GM23248 (cell line): ENCODE results near the gene DNAH11. TPM values are rescaled to one million over a fixed set of nuclear protein-coding genes. Genes with fewer than 3 reads are reported as not detected.
"Not testable (repeated sequence)": the region's sequence is repeated elsewhere in the genome, so short reads cannot be mapped to it uniquely, and the experiment has no call there.

Experiments
- DNase-seq: peaks from one replicate; pipeline ENCODE4 v3.0.0-alpha.2; 2015
- H2AFZ ChIP-seq: fragments of 200-600 bp; sonication (generic); 2 replicates; pipeline ENCODE4 v1.6.1; 2016; ENCODE audit warnings: antibody characterized with exemption
- H3F3A ChIP-seq: fragments of 200-600 bp; sonication (generic); 2 replicates; pipeline ENCODE4 v1.6.1; 2016; ENCODE audit warnings: mild to moderate bottlenecking, antibody characterized with exemption, mixed run types; ENCODE audit not compliant: insufficient read depth
- H3K27ac ChIP-seq: fragments of 200-600 bp; sonication (generic); 2 replicates; pipeline ENCODE4 v1.5.1; 2016; ENCODE audit warnings: mild to moderate bottlenecking
- H3K27me3 ChIP-seq: fragments of 200-600 bp; sonication (generic); replicated peaks from 2 replicates; pipeline ENCODE4 v1.6.1; 2016; ENCODE audit warnings: mild to moderate bottlenecking; ENCODE audit not compliant: insufficient read depth
- H3K36me3 ChIP-seq: fragments of 200-600 bp; sonication (generic); 2 replicates; pipeline ENCODE4 v1.6.1; 2016; ENCODE audit warnings: low read depth, mild to moderate bottlenecking
- H3K4me1 ChIP-seq: fragments of 200-600 bp; sonication (generic); 2 replicates; pipeline ENCODE4 v1.6.1; 2016; ENCODE audit warnings: mild to moderate bottlenecking; ENCODE audit not compliant: insufficient read depth
- H3K4me2 ChIP-seq: fragments of 200-600 bp; sonication (generic); one replicate; pipeline ENCODE4 v1.6.1; 2016; ENCODE audit warnings: mild to moderate bottlenecking; ENCODE audit not compliant: unreplicated experiment
- H3K4me3 ChIP-seq: fragments of 200-600 bp; sonication (generic); 2 replicates; pipeline ENCODE4 v1.5.1; 2016; ENCODE audit warnings: mild to moderate bottlenecking
- H3K79me2 ChIP-seq: fragments of 200-600 bp; sonication (generic); 2 replicates; pipeline ENCODE4 v1.6.1; 2016; ENCODE audit warnings: mild to moderate bottlenecking; ENCODE audit not compliant: insufficient read depth
- H3K9ac ChIP-seq: fragments of 200-600 bp; sonication (generic); 2 replicates; pipeline ENCODE4 v1.6.1; 2016; ENCODE audit warnings: mild to moderate bottlenecking
- H3K9me2 ChIP-seq: fragments of 200-600 bp; sonication (generic); 2 replicates; pipeline ENCODE4 v1.6.1; 2016; ENCODE audit warnings: mixed run types, mild to moderate bottlenecking, moderate library complexity; ENCODE audit not compliant: insufficient read depth
- H3K9me3 ChIP-seq: fragments of 200-600 bp; sonication (generic); one replicate; pipeline ENCODE4 v1.6.1; 2017; ENCODE audit warnings: low read depth
- H4K20me1 ChIP-seq: fragments of 200-600 bp; sonication (generic); 2 replicates; pipeline ENCODE4 v1.6.0; 2016; ENCODE audit not compliant: insufficient read depth
- EZH2 ChIP-seq: fragments of 200-600 bp; sonication (generic); IDR thresholded peaks from 2 replicates; pipeline ENCODE4 v1.6.1; 2018; ENCODE audit warnings: antibody characterized with exemption, mild to moderate bottlenecking; ENCODE audit not compliant: insufficient read depth, poor library complexity, severe bottlenecking
- EZH2phosphoT487 ChIP-seq: fragments of 200-600 bp; sonication (generic); IDR thresholded peaks from 2 replicates; pipeline ENCODE4 v1.6.1; 2018; ENCODE audit warnings: antibody characterized with exemption, moderate library complexity, mild to moderate bottlenecking, low read depth; ENCODE audit not compliant: insufficient read depth
- WGBS, 2 experiments: methylation state at CpG; one replicate each; pipeline ENCODE4 v1.1.6; 2015 to 2017; ENCODE audit warnings: low lambda C conversion rate in 2 of 2, low coverage in 1 of 2; ENCODE audit errors: missing lambda C conversion rate in 2 of 2; 5-methylcytosine and 5-hydroxymethylcytosine counted together
- in situ Hi-C: fragments of 300-500 bp; cut with MboI; formaldehyde crosslinking; loops from 2 replicates; pipeline ENCODE4 v1.15.0; 2020
- polyA plus RNA-seq: library from polyadenylated mRNA; unstranded; fragments of >200 nt; fragmentation: Nextera tagmentation; extraction: Ambion mirVana; gene quantifications from 2 replicates; pipeline ENCODE4 v1.2.1, GENCODE V29; 2016
- total RNA-seq: library from RNA; depleted of rRNA; stranded (reverse); fragments of >200 nt; shearing (Covaris generic); gene quantifications from 2 replicates; pipeline ENCODE4 v1.2.3, GENCODE V29; 2014

DNAH11 gene
- total and polyA plus RNA-seq, 2 experiments from 2014 or later = 0.91 to 3.1 TPM

GRCh38 chr7:21671859-21672258 is 129.0 kb downstream of the DNAH11 start:
- DNase-seq = no peak
- Histone ChIP-seq H3K4me2 (no peak overlapping the region), H3K27ac (no peak overlapping the region), H3K9me2 (no peaks in the 10 kb centered on the region), H3K79me2 (no peaks in the 10 kb centered on the region), H3K9me3 (no peaks in the 10 kb centered on the region), H3F3A (no peaks in the 10 kb centered on the region), H4K20me1 (no peaks in the 10 kb centered on the region), H3K4me3 (no peak overlapping the region), H3K36me3 (no peaks in the 10 kb centered on the region), H2AFZ (no peak overlapping the region), H3K27me3 (no peaks in the 10 kb centered on the region), H3K4me1 (no peaks in the 10 kb centered on the region), H3K9ac (no peak overlapping the region)
- in situ Hi-C loops = no loop called here
- TF ChIP-seq EZH2 (no peak), EZH2phosphoT487 (no peak)
- 28 to 34% methylated on average over 3 of the region's 3 CpGs for WGBS, 2 experiments

- in situ Hi-C loops = no loop called here
- Histone ChIP-seq H3F3A (no peaks in the 10 kb centered on the region), H3K4me1 (no peaks in the 10 kb centered on the region), H3K27me3 (no peaks in the 10 kb centered on the region), H3K27ac (no peak overlapping the region), H3K4me2 (no peak overlapping the region), H3K9me2 (no peaks in the 10 kb centered on the region), H3K4me3 (no peak overlapping the region), H2AFZ (no peak overlapping the region), H3K79me2 (no peaks in the 10 kb centered on the region), H3K9me3 (no peaks in the 10 kb centered on the region), H3K36me3 (no peaks in the 10 kb centered on the region), H3K9ac (no peak overlapping the region), H4K20me1 (no peaks in the 10 kb centered on the region)
- DNase-seq = no peak
- 12 to 23% methylated on average over 3 of the region's 3 CpGs for WGBS, 2 experiments
- TF ChIP-seq EZH2phosphoT487 = no peak
- no peak for TF ChIP-seq EZH2
These were observed 132.4 kb downstream of the DNAH11 start for GRCh38 chr7:21675255-21675654.

- H3K79me2 ChIP-seq = no peaks in the 10 kb centered on the region
- no peak for DNase-seq
- no peak overlapping the region for H3K27ac ChIP-seq
- no peaks in the 10 kb centered on the region for H3K36me3 ChIP-seq
- no peaks in the 10 kb centered on the region for H3F3A ChIP-seq
- WGBS, 2 experiments = 32 to 35% methylated on average over 5 of the region's 5 CpGs
- H3K27me3 ChIP-seq = no peaks in the 10 kb centered on the region
- H2AFZ ChIP-seq = no peak overlapping the region
- no peak overlapping the region for H3K9ac ChIP-seq
- H3K4me3 ChIP-seq = no peak overlapping the region
- no peak overlapping the region for H3K4me2 ChIP-seq
- no peaks in the 10 kb centered on the region for H3K9me2 ChIP-seq
- no peaks in the 10 kb centered on the region for H4K20me1 ChIP-seq
- no peaks in the 10 kb centered on the region for H3K9me3 ChIP-seq
- in situ Hi-C loops = no loop called here
- no peaks in the 10 kb centered on the region for H3K4me1 ChIP-seq
- TF ChIP-seq EZH2 = no peak
- no peak for TF ChIP-seq EZH2phosphoT487
These were observed 147.9 kb downstream of the DNAH11 start for GRCh38 chr7:21690705-21691104.

DNA sequence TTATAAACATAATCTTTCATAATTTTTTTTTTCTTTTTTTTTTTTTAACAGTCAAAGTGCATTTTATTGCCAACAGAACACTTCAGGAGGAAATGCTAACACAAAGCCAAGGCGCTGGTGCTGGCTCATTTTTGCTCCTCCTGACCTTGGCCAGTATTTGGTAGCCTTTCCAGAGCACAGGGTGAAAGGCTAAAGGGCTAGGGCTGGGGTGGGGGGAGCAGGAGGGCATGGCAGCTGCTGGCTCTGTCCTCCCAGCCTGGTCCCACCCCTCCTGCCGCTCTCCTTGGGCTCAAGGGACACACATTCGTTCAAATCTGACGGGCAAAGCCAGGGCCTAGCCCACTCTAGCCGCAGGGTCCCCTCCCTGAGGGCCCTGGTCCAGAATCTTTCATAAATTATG is 148.3 kb downstream of the DNAH11 start:
- H3K4me2 ChIP-seq, H3K4me3 ChIP-seq, H3K9ac ChIP-seq, H3K9me3 ChIP-seq, H3K79me2 ChIP-seq, H4K20me1 ChIP-seq, in situ Hi-C loops, H3K36me3 ChIP-seq, H2AFZ ChIP-seq, H3F3A ChIP-seq, H3K27me3 ChIP-seq, H3K27ac ChIP-seq, H3K4me1 ChIP-seq, H3K9me2 ChIP-seq, DNase-seq: not testable (repeated sequence)
- WGBS, 2 experiments = 9 to 21% methylated on average over 5 of the region's 5 CpGs

GRCh38 chr7:21700587-21700986 is 157.7 kb downstream of the DNAH11 start:
- H3K27ac ChIP-seq, H3K36me3 ChIP-seq, H3K4me2 ChIP-seq, H3K79me2 ChIP-seq, H3F3A ChIP-seq, H3K4me1 ChIP-seq, in situ Hi-C loops, DNase-seq, H2AFZ ChIP-seq, H4K20me1 ChIP-seq, H3K9me3 ChIP-seq, H3K9me2 ChIP-seq, H3K4me3 ChIP-seq, H3K9ac ChIP-seq, H3K27me3 ChIP-seq: not testable (repeated sequence)
- WGBS, 2 experiments = 6 to 12% methylated on average over 1 of the region's 1 CpG
